SK-N-SH (cell line): ENCODE data around the gene TRIM60. TPM values are rescaled to one million over a fixed set of nuclear protein-coding genes. Genes with fewer than 3 reads are reported as not detected.
"Not testable (repeated sequence)": the region's sequence is repeated elsewhere in the genome, so short reads cannot be mapped to it uniquely, and the experiment has no call there.

Source experiments
- CTCF ChIA-PET: fragments of 300-600, 350-600 bp; formaldehyde crosslinking; extraction: SDS; loops from one replicate; lab custom pipeline; 2021; lab: Yijun Ruan, JAX
- POLR2A ChIA-PET: fragments of 350-600 bp; sonication (Branson Sonifier 250); formaldehyde crosslinking; extraction: SDS; loops from one replicate; lab custom pipeline; 2020; ENCODE audit warnings: antibody characterized with exemption, inconsistent platforms; lab: Yijun Ruan, JAX
- DNase-seq: peaks from one replicate; pipeline ENCODE4 v3.0.0; 2012
- H2AFZ ChIP-seq: fragments of 200-600 bp; sonication (generic); 2 replicates; pipeline ENCODE4 v1.8.1; 2016; ENCODE audit warnings: antibody characterized with exemption, mild to moderate bottlenecking, low read depth
- H3F3A ChIP-seq: fragments of 200-600 bp; sonication (generic); replicated peaks from 2 replicates; pipeline ENCODE3; 2016; ENCODE audit warnings: antibody characterized with exemption, mild to moderate bottlenecking; ENCODE audit not compliant: insufficient read depth
- H3K27ac ChIP-seq, 2 experiments: fragments of 200-500 bp in 1 of 2; fragments of 200-600 bp in 1 of 2; sonication (Bioruptor generic) in 1 of 2; sonication (generic), shearing (Covaris generic) in 1 of 2; 2 replicates each; pipeline versions ENCODE4 v1.5.1 to v1.6.1; 2014 to 2016; ENCODE audit warnings: low read depth in 2 of 2, inconsistent platforms in 1 of 2, low read length in 1 of 2, mild to moderate bottlenecking in 1 of 2, mixed read lengths in 1 of 2
- H3K27me3 ChIP-seq: fragments of 200-600 bp; sonication (generic), shearing (Covaris generic); 2 replicates; pipeline ENCODE4 v1.6.1; 2016; ENCODE audit warnings: mixed run types; ENCODE audit not compliant: insufficient read depth
- H3K36me3 ChIP-seq, 2 experiments: fragments of 200-500 bp in 1 of 2; fragments of 200-600 bp in 1 of 2; sonication (Bioruptor generic) in 1 of 2; sonication (generic) in 1 of 2; replicated peaks in 1 of 2; 2 replicates each; pipeline versions ENCODE3 to v1.5.1; 2014 to 2016; ENCODE audit warnings: low read length in 1 of 2, mild to moderate bottlenecking in 1 of 2; ENCODE audit not compliant: insufficient read depth in 2 of 2, control insufficient read depth in 1 of 2
- H3K4me1 ChIP-seq, 2 experiments: fragments of 200-500 bp in 1 of 2; fragments of 200-600 bp in 1 of 2; sonication (Bioruptor generic) in 1 of 2; sonication (generic), shearing (Covaris generic) in 1 of 2; 2 replicates each; pipeline versions ENCODE4 v1.5.1 to v1.6.1; 2014 to 2016; ENCODE audit warnings: low read depth in 1 of 2, low read length in 1 of 2, mixed run types in 1 of 2; ENCODE audit not compliant: insufficient read depth in 2 of 2, control insufficient read depth in 1 of 2
- H3K4me2 ChIP-seq: fragments of 200-600 bp; sonication (generic), shearing (Covaris generic); 2 replicates; pipeline ENCODE4 v1.6.1; 2017; ENCODE audit warnings: mixed run types
- H3K4me3 ChIP-seq, 2 experiments: fragments of 200-500 bp in 1 of 2; fragments of 200-600 bp in 1 of 2; sonication (Bioruptor generic) in 1 of 2; sonication (generic), shearing (Covaris generic) in 1 of 2; 2 replicates each; pipeline versions ENCODE4 v1.5.1 to v1.8.1; 2014 to 2016; ENCODE audit warnings: low read depth in 2 of 2, inconsistent platforms in 1 of 2, low read length in 1 of 2, mild to moderate bottlenecking in 1 of 2, mixed read lengths in 1 of 2, moderate library complexity in 1 of 2
- H3K79me2 ChIP-seq: fragments of 200-600 bp; sonication (generic); 2 replicates; pipeline ENCODE4 v1.8.1; 2017; ENCODE audit warnings: mild to moderate bottlenecking; ENCODE audit not compliant: insufficient read depth
- H3K9ac ChIP-seq: fragments of 200-600 bp; sonication (generic); 2 replicates; pipeline ENCODE4 v1.6.1; 2017; ENCODE audit warnings: mixed run types
- H3K9me2 ChIP-seq: fragments of 200-600 bp; sonication (generic); 2 replicates; pipeline ENCODE4 v1.6.1; 2017; ENCODE audit warnings: mixed run types
- H3K9me3 ChIP-seq: fragments of 200-600 bp; sonication (generic); 2 replicates; pipeline ENCODE4 v1.6.1; 2017; ENCODE audit warnings: mixed run types, mild to moderate bottlenecking, moderate library complexity
- H4K20me1 ChIP-seq: fragments of 200-600 bp; sonication (generic); 2 replicates; pipeline ENCODE4 v1.6.1; 2017; ENCODE audit warnings: mild to moderate bottlenecking, mixed run types; ENCODE audit not compliant: insufficient read depth
- CTCF ChIP-seq: fragments of 200-600 bp; sonication (generic); IDR thresholded peaks from 2 replicates; pipeline ENCODE4 v1.6.1; 2017; ENCODE audit warnings: antibody characterized with exemption, mild to moderate bottlenecking, moderate library complexity
- ELF1 ChIP-seq: IDR thresholded peaks from 2 replicates; pipeline ENCODE4 v1.4.0; 2012
- EZH2phosphoT487 ChIP-seq: fragments of 200-600 bp; sonication (generic); IDR thresholded peaks from 2 replicates; pipeline ENCODE4 v1.6.1; 2017; ENCODE audit warnings: low read depth, mixed run types, mild to moderate bottlenecking, antibody characterized with exemption, moderate library complexity, borderline replicate concordance
- FOSL2 ChIP-seq: IDR thresholded peaks from 2 replicates; pipeline ENCODE4 v1.4.0; 2012; ENCODE audit warnings: low read depth, mild to moderate bottlenecking, moderate library complexity, borderline replicate concordance
- FOXJ3 ChIP-seq: sonication (generic); formaldehyde crosslinking; IDR thresholded peaks from 2 replicates; pipeline ENCODE4 v1.5.1; 2020; ENCODE audit warnings: mild to moderate bottlenecking, missing genetic modification reagents
- FOXM1 ChIP-seq: IDR thresholded peaks from 2 replicates; pipeline ENCODE4 v1.4.0; 2012; ENCODE audit warnings: low read depth, mild to moderate bottlenecking
- GABPA ChIP-seq: IDR thresholded peaks from 2 replicates; pipeline ENCODE4 v1.4.0; 2012; ENCODE audit warnings: low read depth, mild to moderate bottlenecking
- GATA2 ChIP-seq: sonication (generic); formaldehyde crosslinking; IDR thresholded peaks from 2 replicates; pipeline ENCODE4 v1.5.0; 2020; ENCODE audit warnings: mild to moderate bottlenecking, missing genetic modification reagents
- MAX ChIP-seq: IDR thresholded peaks from 2 replicates; pipeline ENCODE4 v1.4.0; 2012; ENCODE audit warnings: low read depth
- MXI1 ChIP-seq: IDR thresholded peaks from 2 replicates; pipeline ENCODE4 v1.6.1; 2012; ENCODE audit warnings: mild to moderate bottlenecking, low read depth, low read length, improper control_type of control experiment
- NFIC ChIP-seq: IDR thresholded peaks from 2 replicates; pipeline ENCODE4 v1.4.0; 2012; ENCODE audit warnings: borderline replicate concordance
- RAD21 ChIP-seq: IDR thresholded peaks from 2 replicates; pipeline ENCODE4 v1.6.1; 2012; ENCODE audit warnings: mild to moderate bottlenecking, low read length
- RFX5 ChIP-seq: IDR thresholded peaks from 2 replicates; pipeline ENCODE4 v1.6.1; 2012; ENCODE audit warnings: mild to moderate bottlenecking, improper control_type of control experiment, low read length
- RXRA ChIP-seq: IDR thresholded peaks from 2 replicates; pipeline ENCODE4 v1.4.0; 2012; ENCODE audit warnings: low read depth, mild to moderate bottlenecking, borderline replicate concordance
- SIN3A ChIP-seq: IDR thresholded peaks from 2 replicates; pipeline ENCODE4 v1.6.1; 2012; ENCODE audit warnings: low read depth, mild to moderate bottlenecking, low read length, moderate library complexity, borderline replicate concordance
- TAF1 ChIP-seq: IDR thresholded peaks from 2 replicates; pipeline ENCODE4 v1.6.1; 2012; ENCODE audit warnings: low read depth, mild to moderate bottlenecking, low read length, moderate library complexity, borderline replicate concordance
- USF2 ChIP-seq: fragments of 150-350 bp; IDR thresholded peaks from 2 replicates; pipeline ENCODE4 v1.6.1; 2017; ENCODE audit warnings: antibody characterized with exemption, low read length, low read depth, borderline replicate concordance
- YY1 ChIP-seq: IDR thresholded peaks from 2 replicates; pipeline ENCODE4 v1.4.0; 2012; ENCODE audit warnings: low read depth, mild to moderate bottlenecking
- WGBS: methylation state at CpG from one replicate; pipeline ENCODE4 v1.1.6; 2017; ENCODE audit warnings: low lambda C conversion rate; 5-methylcytosine and 5-hydroxymethylcytosine counted together
- polyA plus RNA-seq, 3 experiments: library from polyadenylated mRNA; depleted of rRNA; stranded (reverse); fragments of >200 nt; gene quantifications; 2 replicates each; pipeline ENCODE4 v1.2.3, GENCODE V29; 2012
- TF ChIP-seq, protein P1 (sequence below): IDR thresholded peaks from 2 replicates; pipeline ENCODE4 v1.4.0; 2012; ENCODE audit warnings: low read depth, borderline replicate concordance

Gene TRIM60
- polyA plus RNA-seq, 1 of the 3 experiments (the other 2 are of a cell fraction) = not detected

DNA sequence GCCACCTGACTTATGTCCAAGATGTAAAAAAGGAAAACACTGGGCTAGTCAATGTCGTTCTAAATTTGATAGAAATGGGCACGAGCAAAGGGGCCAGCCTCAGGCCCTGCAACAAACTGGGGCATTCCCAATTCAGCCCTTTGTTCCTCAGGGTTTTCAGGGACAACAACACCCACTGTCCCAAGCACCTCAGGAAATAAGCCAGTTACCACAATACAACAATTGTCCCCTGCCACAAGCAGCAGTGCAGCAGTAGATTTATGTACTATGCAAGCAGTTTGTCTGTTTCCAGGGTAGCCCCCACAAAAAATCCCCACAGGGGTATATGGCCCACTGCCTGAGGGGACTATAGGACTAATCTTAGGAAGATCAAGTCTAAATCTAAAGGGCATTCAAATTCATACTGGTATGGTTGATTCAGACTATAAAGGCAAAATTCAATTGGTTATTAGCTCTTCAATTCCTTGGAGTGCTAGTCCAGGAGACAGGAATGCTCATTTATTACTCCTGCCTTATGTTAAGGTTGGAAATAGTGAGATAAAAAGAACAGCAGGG lies 33.2 kb upstream of the TRIM60 start:
- CTCF ChIA-PET, H3K4me2 ChIP-seq, H3K9me2 ChIP-seq, H3K79me2 ChIP-seq, H3K9ac ChIP-seq, H3K4me1 ChIP-seq, H3K27ac ChIP-seq, H2AFZ ChIP-seq, POLR2A ChIA-PET, DNase-seq, H3K36me3 ChIP-seq, H3K4me3 ChIP-seq, H3F3A ChIP-seq, H3K9me3 ChIP-seq, H4K20me1 ChIP-seq: not testable (repeated sequence)
- H3K27me3 ChIP-seq = peaks cover 22% of the 10 kb centered on the region; the same call in 1 of the 2 replicates
- 0% methylated on average over 2 of the region's 2 CpGs for WGBS

DNA sequence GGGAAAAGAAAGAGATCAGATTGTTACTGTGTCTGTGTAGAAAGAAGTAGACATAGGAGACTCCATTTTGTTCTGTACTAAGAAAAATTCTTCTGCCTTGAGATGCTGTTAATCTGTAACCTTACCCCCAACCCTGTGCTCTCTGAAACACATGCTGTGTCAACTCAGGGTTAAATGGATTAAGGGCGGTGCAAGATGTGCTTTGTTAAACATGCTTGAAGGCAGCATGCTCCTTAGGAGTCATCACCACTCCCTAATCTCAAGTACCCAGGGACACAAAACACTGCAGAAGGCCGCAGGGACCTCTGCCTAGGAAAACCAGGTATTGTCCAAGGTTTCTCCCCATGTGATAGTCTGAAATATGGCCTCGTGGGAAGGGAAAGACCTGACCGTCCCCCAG lies 29.8 kb upstream of the TRIM60 start:
- H3K9ac ChIP-seq, H3K36me3 ChIP-seq, H3K4me3 ChIP-seq, H3K79me2 ChIP-seq, H3K4me2 ChIP-seq, CTCF ChIA-PET, POLR2A ChIA-PET, H3F3A ChIP-seq, H4K20me1 ChIP-seq, H3K27ac ChIP-seq, H2AFZ ChIP-seq, H3K9me3 ChIP-seq, H3K4me1 ChIP-seq, DNase-seq, H3K9me2 ChIP-seq: not testable (repeated sequence)
- H3K27me3 ChIP-seq = peaks cover 22% of the 10 kb centered on the region; the same call in 1 of the 2 replicates
- 0% methylated on average over 2 of the region's 4 CpGs for WGBS

- H3K4me3 ChIP-seq = no peak overlapping the region
- H3K9ac ChIP-seq = no peak overlapping the region
- H3K36me3 ChIP-seq = no peaks in the 10 kb centered on the region
- H3K79me2 ChIP-seq = no peaks in the 10 kb centered on the region
- WGBS = 13% methylated on average over 6 of the region's 6 CpGs
- H3K27ac ChIP-seq = no peak overlapping the region
- no peaks in the 10 kb centered on the region for H3F3A ChIP-seq
- H3K27me3 ChIP-seq = peaks cover 19% of the 10 kb centered on the region
- H4K20me1 ChIP-seq = no peaks in the 10 kb centered on the region
- no peaks in the 10 kb centered on the region for H3K9me3 ChIP-seq
- ChIA-PET POLR2A (no interaction called here), CTCF (no interaction called here)
- H3K4me1 ChIP-seq = no peaks in the 10 kb centered on the region
- no peak overlapping the region for H2AFZ ChIP-seq
- no peaks in the 10 kb centered on the region for H3K9me2 ChIP-seq
- DNase-seq = no peak
- TF ChIP-seq, protein P1, sequence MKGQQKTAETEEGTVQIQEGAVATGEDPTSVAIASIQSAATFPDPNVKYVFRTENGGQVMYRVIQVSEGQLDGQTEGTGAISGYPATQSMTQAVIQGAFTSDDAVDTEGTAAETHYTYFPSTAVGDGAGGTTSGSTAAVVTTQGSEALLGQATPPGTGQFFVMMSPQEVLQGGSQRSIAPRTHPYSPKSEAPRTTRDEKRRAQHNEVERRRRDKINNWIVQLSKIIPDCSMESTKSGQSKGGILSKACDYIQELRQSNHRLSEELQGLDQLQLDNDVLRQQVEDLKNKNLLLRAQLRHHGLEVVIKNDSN = no peak
- TF ChIP-seq MAX = no peak
- TF ChIP-seq RAD21 = no peak
- no peak for TF ChIP-seq GATA2 (CRISPR knock-in tag)
- TF ChIP-seq RXRA = no peak
- no peak for TF ChIP-seq TAF1
- TF ChIP-seq USF2 = no peak
- no peak for TF ChIP-seq YY1
- no peak for TF ChIP-seq MXI1
- no peak for TF ChIP-seq FOXM1
- no peak for TF ChIP-seq RFX5
- TF ChIP-seq NFIC = no peak
- TF ChIP-seq ELF1 = no peak
- TF ChIP-seq FOXJ3 (CRISPR knock-in tag) = no peak
- TF ChIP-seq SIN3A = no peak
- no peak for TF ChIP-seq GABPA
- TF ChIP-seq CTCF = no peak
- TF ChIP-seq FOSL2 = no peak
- no peak for TF ChIP-seq EZH2phosphoT487
- no peak overlapping the region for H3K4me2 ChIP-seq
Measured at GRCh38 chr4:165005352-165005925, 26.4 kb upstream of the TRIM60 start.
